Measurements from ENCODE around the gene RBFOX2.

DNA sequence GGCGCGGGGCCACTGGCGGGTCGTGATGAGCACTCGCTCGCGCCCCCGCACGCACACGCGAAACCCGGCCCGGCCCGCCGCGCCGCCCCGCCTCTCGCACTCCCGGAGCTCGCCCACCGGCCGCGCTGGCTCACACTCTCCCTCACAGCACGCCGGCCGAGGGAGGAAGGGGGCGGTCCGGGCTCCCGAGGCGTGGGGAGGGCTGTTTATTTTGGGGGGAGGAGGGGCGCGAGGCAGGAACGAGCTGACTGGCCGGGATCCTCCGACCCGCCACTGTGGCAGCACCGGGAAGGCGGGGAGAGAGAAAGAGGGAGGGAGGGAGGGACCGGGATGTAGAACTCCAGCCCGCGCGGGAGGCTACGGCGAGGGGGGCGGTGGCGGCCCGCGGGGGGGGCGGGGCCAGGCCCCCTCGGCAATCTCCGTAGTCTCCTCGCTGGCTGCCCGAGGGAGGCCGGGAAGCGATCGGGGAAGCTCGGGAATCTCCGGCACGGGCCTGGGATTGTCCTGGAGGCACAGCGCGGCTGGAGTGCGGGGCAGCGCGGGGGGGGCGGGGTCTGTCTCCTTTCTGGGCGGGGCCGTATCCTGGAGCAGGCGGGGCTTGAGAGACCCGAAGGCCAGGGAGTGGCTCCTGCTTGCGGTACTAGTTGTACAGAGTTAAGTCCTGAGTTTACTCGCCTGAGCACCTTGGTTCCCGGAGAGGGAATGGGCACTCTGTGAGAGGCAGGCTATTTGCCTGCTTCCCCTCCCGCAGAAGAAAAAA is at the start of gene RBFOX2:
- TF ChIP-seq, protein P1, sequence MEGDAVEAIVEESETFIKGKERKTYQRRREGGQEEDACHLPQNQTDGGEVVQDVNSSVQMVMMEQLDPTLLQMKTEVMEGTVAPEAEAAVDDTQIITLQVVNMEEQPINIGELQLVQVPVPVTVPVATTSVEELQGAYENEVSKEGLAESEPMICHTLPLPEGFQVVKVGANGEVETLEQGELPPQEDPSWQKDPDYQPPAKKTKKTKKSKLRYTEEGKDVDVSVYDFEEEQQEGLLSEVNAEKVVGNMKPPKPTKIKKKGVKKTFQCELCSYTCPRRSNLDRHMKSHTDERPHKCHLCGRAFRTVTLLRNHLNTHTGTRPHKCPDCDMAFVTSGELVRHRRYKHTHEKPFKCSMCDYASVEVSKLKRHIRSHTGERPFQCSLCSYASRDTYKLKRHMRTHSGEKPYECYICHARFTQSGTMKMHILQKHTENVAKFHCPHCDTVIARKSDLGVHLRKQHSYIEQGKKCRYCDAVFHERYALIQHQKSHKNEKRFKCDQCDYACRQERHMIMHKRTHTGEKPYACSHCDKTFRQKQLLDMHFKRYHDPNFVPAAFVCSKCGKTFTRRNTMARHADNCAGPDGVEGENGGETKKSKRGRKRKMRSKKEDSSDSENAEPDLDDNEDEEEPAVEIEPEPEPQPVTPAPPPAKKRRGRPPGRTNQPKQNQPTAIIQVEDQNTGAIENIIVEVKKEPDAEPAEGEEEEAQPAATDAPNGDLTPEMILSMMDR (IDR thresholded peaks at IDR 0.05) = no peak
- no peak for TF ChIP-seq EP300 (IDR thresholded peaks at IDR 0.05)
